ENCODE measurements around the gene TP63.

GRCh38 chr3:189902230-189903186 is 271.3 kb downstream of the TP63 start:
- no peak for TF ChIP-seq CTCF (IDR thresholded peaks at IDR 0.05)
- TF ChIP-seq EP300 (IDR thresholded peaks at IDR 0.05; ENCODE audit: low read depth): no peak
